ENCODE data around the gene TFB2M.
"Not testable (repeated sequence)": the region's sequence is repeated elsewhere in the genome, so short reads cannot be mapped to it uniquely, and the experiment has no call there.

TFB2M gene

GRCh38 chr1:246582301-246583055, 16.4 kb upstream of the TFB2M start:
- no peak for DNase-seq

GRCh38 chr1:246580497-246581370, 14.7 kb upstream of the TFB2M start:
- DNase-seq: no peak

- no peak for DNase-seq
These were observed 13.8 kb upstream of the TFB2M start for GRCh38 chr1:246579818-246580217.

- DNase-seq: no peak
These were observed 11.7 kb upstream of the TFB2M start for GRCh38 chr1:246577720-246578106.

GRCh38 chr1:246577082-246577719, 11.1 kb upstream of the TFB2M start:
- DNase-seq: no peak

GRCh38 chr1:246576709-246577032, 10.6 kb upstream of the TFB2M start:
- no peak for DNase-seq

- no peak for DNase-seq
These were observed 7.4 kb upstream of the TFB2M start for GRCh38 chr1:246573491-246573890.

- DNase-seq: no peak
These were observed 6.7 kb upstream of the TFB2M start for GRCh38 chr1:246572785-246573184.

GRCh38 chr1:246571953-246572352, 5.9 kb upstream of the TFB2M start:
- no peak for DNase-seq

- DNase-seq: not testable (repeated sequence)
These were observed 5.2 kb upstream of the TFB2M start for GRCh38 chr1:246571309-246571708.

- DNase-seq: no peak
These were observed 3.5 kb upstream of the TFB2M start for GRCh38 chr1:246569248-246570238.

- no peak for DNase-seq
These were observed 1.7 kb upstream of the TFB2M start for GRCh38 chr1:246567646-246568235.

- DNase-seq: peak; percentile 66
These were observed 968 bp upstream of the TFB2M start for GRCh38 chr1:246566813-246567645.

GRCh38 chr1:246565751-246566127, 322 bp downstream of the TFB2M start:
- no peak for DNase-seq

- no peak for DNase-seq
These were observed 966 bp downstream of the TFB2M start for GRCh38 chr1:246564839-246565750.

- DNase-seq: not testable (repeated sequence)
These were observed 5.2 kb downstream of the TFB2M start for GRCh38 chr1:246560833-246561232.

GRCh38 chr1:246559310-246559709, 6.8 kb downstream of the TFB2M start:
- DNase-seq: no peak

- no peak for DNase-seq
These were observed 8.0 kb downstream of the TFB2M start for GRCh38 chr1:246558041-246558440.

GRCh38 chr1:246554201-246554600, 11.9 kb downstream of the TFB2M start:
- no peak for DNase-seq

- DNase-seq: no peak
These were observed 14.0 kb downstream of the TFB2M start for GRCh38 chr1:246552110-246552509.
